GM19193 (cell line): Measurements from ENCODE around the gene ZNF680.

ENCODE experiments used
- POLR2A ChIP-seq: IDR thresholded peaks from 4 replicates; pipeline ENCODE4 v1.6.1; 2011; ENCODE audit not compliant: insufficient read depth, insufficient read length; ENCODE audit errors: extremely low read depth

Gene ZNF680

DNA sequence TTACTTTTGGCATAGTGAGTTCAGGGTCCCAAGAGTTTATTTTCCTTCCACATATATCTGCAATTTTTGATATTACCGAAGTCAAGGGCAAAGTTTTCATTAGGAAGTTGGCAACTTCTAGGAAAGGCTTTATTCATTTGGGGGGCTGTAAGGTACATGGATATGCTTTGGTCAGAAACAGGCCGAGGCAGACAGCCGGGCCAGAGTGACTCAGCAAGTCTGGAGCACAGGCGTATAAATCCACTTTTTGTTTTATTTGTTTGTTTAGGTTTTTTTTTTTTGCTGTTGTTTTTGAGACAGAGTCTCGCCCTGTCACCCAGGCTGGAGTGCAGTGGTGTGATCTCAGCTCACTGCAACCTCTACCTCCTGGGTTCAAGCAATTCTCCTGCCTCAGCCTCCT is 3.7 kb downstream of the ZNF680 start:
- no peak for TF ChIP-seq POLR2A

DNA sequence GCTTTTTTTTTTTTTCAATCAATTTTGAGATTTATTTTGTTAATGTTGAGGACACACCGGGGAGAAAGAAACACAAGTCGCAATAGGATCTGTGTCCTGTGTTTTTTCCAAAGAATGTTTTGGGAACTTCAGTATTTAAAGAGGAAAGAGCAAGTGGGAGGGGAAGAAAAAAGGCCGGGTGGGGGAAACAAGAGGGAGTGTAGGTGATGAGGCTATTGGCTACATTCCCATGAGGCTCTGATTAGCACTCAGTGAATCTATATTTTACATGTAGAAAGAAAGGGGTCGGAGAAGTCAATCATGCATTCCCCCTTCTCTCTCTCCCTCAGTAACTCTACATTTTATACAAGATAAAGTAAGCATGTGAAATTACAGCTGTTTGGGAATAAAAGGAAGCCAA is 4.1 kb downstream of the ZNF680 start:
- no peak for TF ChIP-seq POLR2A

DNA sequence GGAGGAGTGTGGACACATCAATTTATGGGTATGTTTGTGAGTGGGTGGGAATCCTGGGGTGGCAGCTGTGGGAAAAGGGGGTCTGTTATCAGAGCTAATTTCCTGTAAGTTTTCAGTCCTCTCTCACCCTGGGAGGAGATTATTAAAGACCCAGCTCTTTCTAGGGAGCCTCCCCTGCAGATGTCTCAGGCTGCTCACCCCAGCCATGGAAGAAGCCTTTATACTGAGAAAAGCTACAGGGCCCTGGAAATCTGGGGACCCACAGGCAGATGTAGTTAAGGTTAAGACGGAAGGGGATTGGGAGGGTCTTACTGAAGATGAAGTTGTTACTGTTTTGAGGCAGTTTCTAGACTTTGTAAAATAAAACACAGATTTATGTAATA is 4.6 kb downstream of the ZNF680 start:
- no peak for TF ChIP-seq POLR2A

DNA sequence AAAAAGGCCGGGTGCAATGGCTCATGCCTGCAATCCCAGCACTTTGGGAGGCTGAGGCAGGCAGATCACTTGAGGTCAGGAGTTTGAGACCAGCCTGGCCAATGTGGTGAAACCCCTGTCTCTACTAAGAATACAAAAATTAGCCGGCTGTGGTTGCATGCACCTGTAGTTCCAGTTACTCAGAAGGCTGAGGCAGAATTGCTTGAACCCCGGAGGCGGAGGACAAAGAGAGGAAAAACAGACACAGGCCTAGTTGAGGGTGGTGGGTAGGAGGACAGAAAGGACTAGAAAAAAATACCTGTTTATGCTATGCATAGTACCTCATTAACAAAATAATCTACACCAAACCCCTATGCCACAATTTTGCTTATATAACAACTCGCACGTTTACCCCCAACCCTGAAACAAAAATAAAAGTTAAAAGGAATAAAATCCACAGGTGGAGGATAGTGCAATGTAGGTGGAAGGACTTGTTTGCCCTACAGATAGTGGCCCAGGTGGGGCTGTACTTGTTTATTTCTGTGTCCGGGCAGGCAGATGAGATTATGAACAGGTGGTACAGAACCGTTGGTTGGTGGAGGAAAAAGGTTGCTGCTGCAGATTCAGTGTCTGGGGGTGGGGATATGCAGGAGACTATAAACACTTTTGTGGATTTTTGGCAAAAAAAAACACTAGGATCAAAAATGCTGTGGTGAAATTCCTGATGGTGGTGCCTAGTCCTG is 5.1 kb downstream of the ZNF680 start:
- TF ChIP-seq POLR2A, result no peak

DNA sequence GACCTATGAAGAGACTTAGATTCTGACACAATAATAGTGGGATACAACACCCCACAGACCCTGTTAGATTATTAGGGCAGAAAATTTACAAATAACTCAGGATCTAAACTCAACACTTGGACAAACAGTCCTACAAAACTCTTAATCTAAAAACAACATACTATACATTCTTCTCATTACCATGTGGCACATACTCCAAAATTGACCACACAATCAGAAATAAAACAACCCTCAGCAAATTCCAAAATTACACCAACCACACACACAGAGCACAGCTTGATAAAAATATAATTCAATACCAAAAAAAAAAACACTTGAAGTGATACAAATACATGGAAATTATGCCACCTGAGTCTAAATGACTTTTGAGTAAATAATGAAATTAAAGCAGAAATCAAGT is 7.8 kb downstream of the ZNF680 start:
- no peak for TF ChIP-seq POLR2A

DNA sequence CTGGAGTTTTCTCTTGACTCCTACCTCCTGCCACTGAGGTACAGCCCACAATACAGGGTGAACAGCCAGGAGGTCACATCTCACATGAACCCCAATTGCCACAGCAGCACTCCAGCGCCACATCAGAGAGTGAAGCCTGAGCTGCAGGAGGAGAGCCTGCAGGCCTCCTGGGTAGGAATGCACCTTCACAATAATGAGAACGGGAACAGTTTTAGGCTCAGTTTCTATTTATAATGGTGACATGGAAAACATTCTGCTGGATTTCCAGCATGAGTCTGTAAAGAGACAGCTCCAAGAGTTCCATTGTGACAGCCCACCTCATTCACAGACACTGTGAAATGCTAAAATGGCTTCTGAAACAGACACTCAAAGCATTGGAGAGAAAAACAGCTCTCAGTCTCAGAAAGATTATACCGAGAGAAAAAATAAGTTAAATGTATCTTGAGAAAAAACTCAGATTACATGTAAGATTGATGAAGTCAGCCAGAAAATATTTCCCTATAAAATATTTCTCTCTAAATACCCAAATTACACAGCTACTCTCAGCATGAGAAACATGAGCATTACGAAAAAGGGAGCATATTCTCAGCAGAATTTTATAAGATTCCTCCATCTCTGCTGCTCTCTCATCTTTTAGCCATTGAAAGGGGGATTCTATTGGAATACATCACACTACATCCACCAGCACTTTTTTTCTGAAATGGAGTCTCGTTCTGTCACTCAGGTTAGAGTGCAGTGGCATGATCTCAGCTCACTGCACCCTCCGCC is 11.3 kb downstream of the ZNF680 start:
- TF ChIP-seq POLR2A, result no peak

DNA sequence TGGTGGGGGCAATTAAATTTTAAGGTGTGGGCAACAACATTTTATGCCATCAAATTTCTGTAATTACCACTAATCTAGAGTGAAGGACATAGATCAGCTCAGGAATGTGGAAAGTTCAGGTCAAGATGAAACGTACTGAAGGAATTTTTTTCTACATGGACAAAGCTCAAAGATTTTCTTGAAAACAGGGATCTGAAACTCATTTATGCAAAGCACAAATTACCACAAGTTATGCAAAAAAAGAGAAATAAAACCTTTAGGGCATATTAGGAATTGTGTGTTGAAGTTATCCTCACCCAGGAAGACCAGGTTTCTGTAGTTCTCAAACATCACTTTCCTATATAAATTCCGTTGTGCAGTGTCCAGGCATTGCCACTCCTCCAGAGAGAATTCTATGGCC is 18.9 kb downstream of the ZNF680 start:
- no peak for TF ChIP-seq POLR2A

DNA sequence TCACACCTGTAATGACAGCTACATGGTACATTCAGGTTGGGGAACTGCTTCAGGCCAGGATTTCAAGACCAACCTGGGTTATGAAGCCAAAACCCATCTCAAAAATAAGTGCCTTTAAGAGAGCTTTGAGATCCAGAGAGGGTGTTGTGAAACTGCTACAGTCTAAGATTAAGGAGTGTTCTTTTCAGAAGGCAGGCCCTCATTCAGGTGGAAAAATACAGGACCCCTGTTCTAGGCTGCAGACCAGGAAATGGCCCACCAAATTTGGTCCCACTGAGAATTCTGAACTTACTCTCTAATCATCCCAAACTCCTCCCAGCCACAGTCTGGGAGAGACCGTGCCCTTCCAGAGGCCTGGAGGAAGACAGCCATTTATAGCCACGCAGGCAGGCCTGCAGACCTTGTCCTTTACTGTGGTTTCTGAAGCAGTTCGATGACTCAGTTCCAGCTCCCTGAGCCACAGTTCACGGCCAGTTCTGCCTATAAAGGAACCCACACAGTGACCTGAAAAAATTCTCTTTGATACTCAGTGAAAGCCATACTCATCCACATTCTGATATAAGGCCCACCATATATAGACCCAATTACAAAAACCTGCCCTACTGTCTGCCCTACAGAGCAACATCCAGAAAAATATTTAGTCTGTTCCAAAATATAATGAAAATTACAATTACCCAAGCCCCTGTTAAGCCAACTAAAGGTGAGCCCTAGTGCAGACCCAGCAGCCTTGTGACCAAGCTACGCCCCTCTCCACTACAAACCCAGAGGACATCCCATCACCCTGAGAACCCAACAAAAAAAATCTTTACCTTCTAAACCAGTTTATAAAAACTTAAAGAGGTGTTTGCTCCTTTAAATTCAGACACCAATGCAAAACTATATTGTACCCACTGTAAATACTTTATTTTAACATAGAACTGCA is 21.2 kb downstream of the ZNF680 start:
- no peak for TF ChIP-seq POLR2A

DNA sequence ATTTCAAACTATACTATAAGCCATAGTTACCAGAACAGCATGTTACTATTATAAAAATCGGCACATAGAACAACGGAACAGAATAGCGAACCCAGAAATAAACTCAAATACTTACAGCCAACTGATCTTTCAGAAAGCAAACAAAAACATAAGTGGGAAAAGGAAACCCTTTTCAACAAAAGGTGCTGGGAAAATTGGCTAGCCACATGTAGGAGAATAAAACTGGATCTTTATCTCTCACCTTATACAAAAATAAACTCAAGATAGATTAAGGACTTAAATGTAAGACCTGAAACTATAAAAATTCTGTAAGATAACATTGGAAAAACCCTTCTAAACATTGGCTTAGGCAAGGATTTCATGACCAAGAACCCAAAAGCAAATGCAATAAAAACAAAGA is 29.1 kb downstream of the ZNF680 start:
- TF ChIP-seq POLR2A, result no peak

DNA sequence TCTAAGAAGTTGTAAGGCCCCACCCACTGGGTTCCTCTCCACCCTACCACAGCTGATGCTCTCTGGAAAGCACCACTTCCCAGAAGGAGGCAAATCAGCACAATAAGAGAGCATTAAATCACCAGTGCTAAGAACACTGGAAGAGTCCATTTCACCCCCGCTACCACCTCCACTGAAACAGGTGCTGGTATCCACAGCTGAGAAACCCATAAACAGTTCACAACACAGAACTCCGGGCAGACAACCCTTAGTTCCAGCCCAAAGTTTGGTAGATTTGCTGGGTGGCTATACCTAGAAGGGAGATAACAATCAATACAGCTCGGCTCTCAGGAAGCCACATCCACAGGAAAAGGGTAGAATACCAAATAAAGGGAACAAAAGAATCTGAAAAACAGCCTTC is 34.1 kb downstream of the ZNF680 start:
- TF ChIP-seq POLR2A, result no peak

DNA sequence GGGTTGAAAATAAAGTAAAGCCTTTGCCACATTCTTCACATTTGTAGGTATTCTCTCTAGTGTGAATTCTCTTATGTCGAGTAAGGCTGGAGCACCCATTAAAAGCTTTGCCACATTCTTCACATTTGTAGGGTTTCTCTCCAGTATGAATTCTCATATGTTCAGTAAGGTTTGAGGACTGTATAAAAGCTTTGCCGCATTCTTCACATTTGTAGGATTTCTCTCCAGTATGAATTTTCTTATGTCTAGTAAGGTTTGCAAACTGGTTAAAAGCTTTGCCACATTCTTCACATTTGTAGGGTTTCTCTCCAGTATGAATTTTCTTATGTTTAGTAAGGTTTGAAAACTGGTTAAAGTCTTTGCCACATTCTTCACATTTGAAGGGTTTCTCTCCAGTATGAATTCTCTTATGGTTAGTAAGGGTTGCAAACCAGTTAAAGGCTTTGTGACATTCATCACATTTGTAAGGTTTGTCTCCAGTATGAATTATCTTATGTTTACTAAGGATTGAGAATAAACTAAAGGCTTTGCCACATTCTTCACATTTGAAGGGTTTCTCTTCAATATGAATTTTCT is 41.4 kb downstream of the ZNF680 start:
- no peak for TF ChIP-seq POLR2A

DNA sequence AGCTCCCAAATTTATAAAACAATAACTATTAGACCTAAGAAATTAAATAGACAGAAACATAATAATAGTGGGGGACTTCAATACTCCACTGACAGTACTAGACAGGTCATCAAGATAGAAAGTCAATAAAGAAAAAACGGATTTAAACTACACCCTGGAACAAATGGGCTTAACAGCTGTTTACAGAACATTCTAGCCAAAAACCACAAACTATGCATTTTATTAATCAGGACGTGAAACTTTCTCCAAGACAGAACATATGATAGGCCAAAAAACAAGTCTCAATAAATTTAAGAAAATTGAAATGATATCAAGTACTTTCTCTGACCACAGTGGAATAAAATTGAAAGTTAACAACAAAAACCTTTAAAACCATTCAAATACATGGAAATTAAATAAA is 46.4 kb downstream of the ZNF680 start:
- TF ChIP-seq POLR2A, result no peak

DNA sequence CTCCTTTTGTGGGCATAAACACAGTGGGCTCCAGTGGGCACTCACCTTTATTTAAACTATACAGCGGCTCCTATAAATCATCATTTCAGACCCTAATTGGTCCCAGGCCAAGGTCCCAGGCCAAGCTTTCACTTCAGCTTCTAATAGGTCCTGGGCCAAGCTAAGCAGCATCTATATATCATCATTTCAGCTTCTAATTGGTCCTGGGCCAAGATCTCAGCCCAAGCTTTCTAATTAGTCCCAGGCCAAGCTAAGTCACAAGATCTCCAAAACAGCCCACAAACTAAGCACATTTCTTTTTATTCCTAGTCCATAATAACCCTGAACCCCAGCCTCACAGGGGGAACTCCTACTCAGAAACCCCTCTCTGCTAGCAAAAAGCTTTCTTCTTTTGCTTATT is 47.1 kb downstream of the ZNF680 start:
- no peak for TF ChIP-seq POLR2A

DNA sequence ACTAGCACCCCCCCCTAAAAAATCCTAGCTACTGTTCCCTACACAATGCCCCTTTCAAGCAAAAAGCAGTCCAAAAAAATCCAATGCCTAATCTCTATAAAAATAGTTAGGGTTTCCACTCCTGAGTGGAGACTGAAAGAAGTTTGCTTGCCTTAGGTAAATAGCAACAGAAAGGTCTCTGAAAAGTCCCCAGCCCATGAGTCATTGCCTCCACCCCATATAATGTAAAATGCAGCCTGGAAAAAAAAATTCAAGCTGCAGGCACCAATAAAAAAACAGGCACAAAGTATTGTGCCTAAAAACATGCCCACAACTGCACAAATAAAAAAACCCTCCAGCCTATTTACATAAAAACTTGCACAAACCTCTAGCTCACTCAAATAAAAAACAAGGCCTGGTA is 47.5 kb downstream of the ZNF680 start:
- no peak for TF ChIP-seq POLR2A

DNA sequence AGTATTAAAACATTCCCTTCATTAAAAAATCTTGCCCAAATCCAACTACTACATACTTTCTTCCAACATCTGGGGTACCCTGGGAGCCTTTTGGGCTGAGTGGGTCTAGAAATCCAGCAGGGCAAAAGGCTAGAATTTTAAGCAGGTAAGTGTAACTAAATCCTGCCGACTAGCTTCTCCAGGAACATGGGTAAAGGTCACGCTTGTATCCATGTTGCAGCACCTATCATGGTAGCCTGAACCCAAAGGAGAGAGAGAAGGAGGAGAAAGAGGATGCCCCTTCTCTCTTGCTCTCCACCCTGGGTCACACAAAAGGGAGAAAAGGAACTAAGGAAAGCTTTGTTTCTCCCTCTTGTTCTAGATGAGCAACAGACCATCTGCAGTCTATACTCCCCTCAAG is 53.3 kb downstream of the ZNF680 start:
- no peak for TF ChIP-seq POLR2A
